NCI-H2196 (cell line): ENCODE data around the gene BHLHA15.
A peak's percentile ranks its signal among the peaks of the same experiment; 100 is the strongest.

Experiments used
- DNase-seq: peaks from one replicate; lab custom pipeline; 2025; ENCODE audit not compliant: unreplicated experiment; lab: John Stamatoyannopoulos, UW

Gene BHLHA15

GRCh38 chr7:98211221-98211675 is at the start of gene BHLHA15:
BHLHA15 (plus strand) TSS chr7:98211439; CDS start chr7:98212310, 871 bp downstream.
- DNase-seq = peak; percentile 64

GRCh38 chr7:98162758-98163157 is 48.5 kb upstream of the BHLHA15 start:
- DNase-seq = no peak

GRCh38 chr7:98163269-98163668 is 48.0 kb upstream of the BHLHA15 start:
- no peak for DNase-seq

- DNase-seq = peak; percentile 26
Measured at GRCh38 chr7:98163704-98164494, 47.3 kb upstream of the BHLHA15 start.

GRCh38 chr7:98165827-98166667 is 45.2 kb upstream of the BHLHA15 start:
- DNase-seq = peak; percentile 64

- no peak for DNase-seq
Measured at GRCh38 chr7:98166668-98166970, 44.6 kb upstream of the BHLHA15 start.

- no peak for DNase-seq
Measured at GRCh38 chr7:98167653-98168052, 43.6 kb upstream of the BHLHA15 start.

GRCh38 chr7:98168181-98168903 is 42.9 kb upstream of the BHLHA15 start:
- DNase-seq = peak; percentile 77

GRCh38 chr7:98168904-98169621 is 42.2 kb upstream of the BHLHA15 start:
- DNase-seq = no peak

- no peak for DNase-seq
Measured at GRCh38 chr7:98170966-98171365, 40.3 kb upstream of the BHLHA15 start.

- DNase-seq = no peak
Measured at GRCh38 chr7:98171449-98171848, 39.8 kb upstream of the BHLHA15 start.

GRCh38 chr7:98174334-98175259 is 36.6 kb upstream of the BHLHA15 start:
- peak; percentile 18 for DNase-seq

GRCh38 chr7:98175260-98175940 is 35.8 kb upstream of the BHLHA15 start:
- no peak for DNase-seq

GRCh38 chr7:98177553-98177952 is 33.7 kb upstream of the BHLHA15 start:
- no peak for DNase-seq

- no peak for DNase-seq
Measured at GRCh38 chr7:98178321-98178720, 32.9 kb upstream of the BHLHA15 start.

- DNase-seq = no peak
Measured at GRCh38 chr7:98178762-98179490, 32.3 kb upstream of the BHLHA15 start.

GRCh38 chr7:98180751-98181150 is 30.5 kb upstream of the BHLHA15 start:
- no peak for DNase-seq

GRCh38 chr7:98185101-98185500 is 26.1 kb upstream of the BHLHA15 start:
- DNase-seq = no peak
